ENCODE measurements around the gene FOXP4. TPM values are rescaled to one million over a fixed set of nuclear protein-coding genes. Genes with fewer than 3 reads are reported as not detected.

The FOXP4 gene
- total RNA-seq, 1 donor from 2014 or later, result 19.5 TPM

DNA sequence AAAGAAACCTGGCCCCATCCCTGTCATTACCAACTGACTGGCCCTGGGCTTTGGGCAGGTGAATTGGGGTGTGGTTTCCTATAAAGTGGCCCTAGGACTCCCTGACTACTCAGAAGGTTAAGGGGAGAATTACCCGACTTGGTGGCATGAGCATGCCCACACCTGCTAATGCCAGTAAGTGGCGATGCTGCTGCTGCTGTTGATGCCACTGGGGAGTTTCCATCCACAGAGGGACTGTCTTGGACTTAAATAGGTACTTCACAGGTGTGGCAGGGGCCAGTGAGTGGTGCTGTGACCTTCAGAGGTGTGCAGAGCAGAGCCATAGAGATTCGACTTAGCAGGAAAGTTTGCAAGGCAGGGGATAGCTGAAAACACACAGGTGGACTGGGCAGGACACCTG is 59.5 kb downstream of the FOXP4 start:
- peaks cover 0 to 4% of the 10 kb centered on the region in 2 donors for H3K36me3 ChIP-seq
- DNase-seq (ENCODE audit: low spot score in 2 of 2), result no peak
- H3K4me3 ChIP-seq, result no peak overlapping the region
- intact Hi-C loops (cut with DNase I), result no loop called here
- H3K27ac ChIP-seq, result no peak overlapping the region
- TF ChIP-seq, protein P1, sequence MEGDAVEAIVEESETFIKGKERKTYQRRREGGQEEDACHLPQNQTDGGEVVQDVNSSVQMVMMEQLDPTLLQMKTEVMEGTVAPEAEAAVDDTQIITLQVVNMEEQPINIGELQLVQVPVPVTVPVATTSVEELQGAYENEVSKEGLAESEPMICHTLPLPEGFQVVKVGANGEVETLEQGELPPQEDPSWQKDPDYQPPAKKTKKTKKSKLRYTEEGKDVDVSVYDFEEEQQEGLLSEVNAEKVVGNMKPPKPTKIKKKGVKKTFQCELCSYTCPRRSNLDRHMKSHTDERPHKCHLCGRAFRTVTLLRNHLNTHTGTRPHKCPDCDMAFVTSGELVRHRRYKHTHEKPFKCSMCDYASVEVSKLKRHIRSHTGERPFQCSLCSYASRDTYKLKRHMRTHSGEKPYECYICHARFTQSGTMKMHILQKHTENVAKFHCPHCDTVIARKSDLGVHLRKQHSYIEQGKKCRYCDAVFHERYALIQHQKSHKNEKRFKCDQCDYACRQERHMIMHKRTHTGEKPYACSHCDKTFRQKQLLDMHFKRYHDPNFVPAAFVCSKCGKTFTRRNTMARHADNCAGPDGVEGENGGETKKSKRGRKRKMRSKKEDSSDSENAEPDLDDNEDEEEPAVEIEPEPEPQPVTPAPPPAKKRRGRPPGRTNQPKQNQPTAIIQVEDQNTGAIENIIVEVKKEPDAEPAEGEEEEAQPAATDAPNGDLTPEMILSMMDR (IDR thresholded peaks at IDR 0.05), result no peak
- no peaks in the 10 kb centered on the region for H3K27me3 ChIP-seq
- H3K9me3 ChIP-seq, result no peaks in the 10 kb centered on the region
- peaks cover 0 to 3% of the 10 kb centered on the region in 2 donors for H3K4me1 ChIP-seq

GRCh38 chr6:41607036-41607435 is 60.9 kb downstream of the FOXP4 start:
- TF ChIP-seq, protein P1 (IDR thresholded peaks at IDR 0.05), result no peak
- H3K27me3 ChIP-seq, result no peaks in the 10 kb centered on the region
- no peaks in the 10 kb centered on the region for H3K9me3 ChIP-seq
- H3K4me3 ChIP-seq, result no peak overlapping the region
- no peaks in the 10 kb centered on the region for H3K36me3 ChIP-seq
- no peak for DNase-seq (ENCODE audit: low spot score in 2 of 2)
- H3K27ac ChIP-seq, result no peak overlapping the region
- H3K4me1 ChIP-seq, result peaks cover 0 to 3% of the 10 kb centered on the region in 2 donors
- intact Hi-C loops (cut with DNase I), result no loop called here

GRCh38 chr6:41607736-41608135 is 61.6 kb downstream of the FOXP4 start:
- Histone ChIP-seq H3K9me3 (no peaks in the 10 kb centered on the region), H3K4me3 (no peak overlapping the region), H3K27me3 (no peaks in the 10 kb centered on the region), H3K4me1 (peaks cover 0 to 3% of the 10 kb centered on the region in 2 donors), H3K36me3 (no peaks in the 10 kb centered on the region), H3K27ac (no peak overlapping the region)
- intact Hi-C loops (cut with DNase I), result no loop called here
- TF ChIP-seq, protein P1 (IDR thresholded peaks at IDR 0.05), result no peak
- no peak for DNase-seq (ENCODE audit: low spot score in 2 of 2)

DNA sequence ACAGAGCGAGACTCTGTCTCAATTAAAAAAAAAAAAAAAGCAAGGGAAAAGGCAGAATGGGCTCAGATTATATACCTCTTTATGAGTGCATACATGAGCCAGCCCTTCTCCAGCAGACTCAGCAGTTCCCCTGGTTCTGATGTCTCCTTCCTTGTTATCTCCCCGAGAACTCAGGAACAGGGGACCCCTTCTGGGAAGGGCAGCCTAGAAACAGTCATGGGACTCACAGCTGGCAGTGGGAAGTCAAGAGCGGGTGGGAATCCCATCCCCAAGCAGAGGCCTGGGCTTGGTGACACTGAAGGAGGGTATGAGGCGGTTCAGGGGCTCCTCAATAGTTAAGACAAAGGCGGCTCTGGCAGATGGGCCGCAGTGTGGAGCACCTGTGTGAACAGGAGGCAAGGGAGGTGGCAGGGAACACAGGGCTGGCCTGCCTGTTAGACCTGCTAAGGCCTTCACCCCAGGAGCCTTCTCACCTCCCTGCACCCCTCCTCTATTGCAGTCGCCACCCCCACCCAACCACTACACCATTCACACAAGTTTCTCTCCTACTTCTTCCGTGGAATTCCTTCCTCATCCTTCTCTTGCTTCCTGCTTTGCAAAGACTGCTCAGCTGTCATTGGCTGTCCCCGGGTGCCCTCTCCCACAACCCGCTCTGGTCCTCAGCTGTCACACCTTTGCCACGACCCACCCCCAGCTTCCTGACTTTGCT is 62.4 kb downstream of the FOXP4 start:
- TF ChIP-seq, protein P1 (IDR thresholded peaks at IDR 0.05), result no peak
- Histone ChIP-seq H3K9me3 (no peaks in the 10 kb centered on the region), H3K27me3 (no peaks in the 10 kb centered on the region), H3K36me3 (no peaks in the 10 kb centered on the region), H3K4me1 (no peaks in the 10 kb centered on the region), H3K27ac (no peak overlapping the region), H3K4me3 (no peak overlapping the region)
- DNase-seq (ENCODE audit: low spot score in 2 of 2), result no peak
- intact Hi-C loops (cut with DNase I), result no loop called here

DNA sequence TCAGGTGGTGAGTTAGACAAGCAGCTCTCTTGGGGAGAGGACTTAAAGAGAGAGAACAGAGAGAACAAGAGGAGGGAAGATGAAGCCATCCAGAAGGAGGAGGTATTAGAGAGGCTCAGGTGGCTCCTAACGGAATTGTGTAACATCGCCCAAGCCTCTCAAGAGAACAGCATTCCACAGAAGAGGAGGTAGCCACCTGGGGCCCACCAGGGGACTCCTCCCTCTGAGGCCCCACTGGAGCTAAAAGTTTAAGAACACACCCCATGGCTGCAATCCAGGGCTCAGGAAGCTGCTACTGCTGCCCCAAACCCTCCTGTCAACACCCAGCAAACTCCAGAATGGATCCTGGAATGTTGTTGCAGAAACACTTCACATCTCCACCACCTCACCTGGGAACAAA is 68.5 kb downstream of the FOXP4 start:
- DNase-seq (ENCODE audit: low spot score in 2 of 2), result no peak
- Histone ChIP-seq H3K9me3 (no peaks in the 10 kb centered on the region), H3K4me1 (no peaks in the 10 kb centered on the region), H3K36me3 (no peaks in the 10 kb centered on the region), H3K27ac (no peak overlapping the region), H3K4me3 (no peak overlapping the region), H3K27me3 (no peaks in the 10 kb centered on the region)
- TF ChIP-seq, protein P1 (IDR thresholded peaks at IDR 0.05), result no peak
- intact Hi-C loops (cut with DNase I), result no loop called here

Data from ascending aorta (tissue), 2 donors.